Coronary artery (tissue), 2 donors: ENCODE results near the gene TMUB2.

Experiments
- DNase-seq: peaks from one replicate; pipeline ENCODE4 v3.0.0-alpha.2; 2017; ENCODE audit warnings: low spot score
- H3K27ac ChIP-seq, 2 donors: fragments of 200-600 bp; sonication (generic); one replicate each; pipeline ENCODE4 v1.5.1; 2016 to 2019
- H3K4me3 ChIP-seq: fragments of 200-600 bp; sonication (generic); 2 replicates; pipeline ENCODE4 v1.5.1; 2016; ENCODE audit warnings: mild to moderate bottlenecking, moderate library complexity
- TF ChIP-seq, protein P1 (sequence below): fragments of 200-600 bp; sonication (generic); IDR thresholded peaks from one replicate; pipeline ENCODE4 v1.5.1; 2019; ENCODE audit warnings: antibody characterized with exemption

The TMUB2 gene

DNA sequence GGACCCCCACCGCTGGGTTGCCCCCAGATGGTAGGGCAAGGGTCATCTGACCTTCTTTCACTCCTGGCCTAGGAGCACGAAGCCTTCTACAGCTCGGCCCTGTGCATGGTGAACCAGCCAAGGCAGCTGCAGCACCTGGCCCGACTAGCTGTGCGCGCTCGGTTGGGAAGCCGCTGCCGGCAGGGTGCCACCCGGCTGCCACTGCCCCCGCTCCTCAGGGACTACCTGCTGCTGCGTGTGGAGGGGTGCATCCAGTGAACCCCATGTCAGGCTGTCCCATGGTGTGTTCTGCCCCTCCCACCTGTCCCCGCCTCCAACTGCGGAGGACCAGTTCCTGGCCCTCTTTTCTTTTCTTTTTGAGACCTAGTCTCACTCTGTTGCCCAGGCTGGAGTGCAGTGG, 8.6 kb upstream of the TMUB2 start:
- DNase-seq, result no peak
- H3K4me3 ChIP-seq, result no peak overlapping the region
- no peak overlapping the region for H3K27ac ChIP-seq
- TF ChIP-seq, protein P1, sequence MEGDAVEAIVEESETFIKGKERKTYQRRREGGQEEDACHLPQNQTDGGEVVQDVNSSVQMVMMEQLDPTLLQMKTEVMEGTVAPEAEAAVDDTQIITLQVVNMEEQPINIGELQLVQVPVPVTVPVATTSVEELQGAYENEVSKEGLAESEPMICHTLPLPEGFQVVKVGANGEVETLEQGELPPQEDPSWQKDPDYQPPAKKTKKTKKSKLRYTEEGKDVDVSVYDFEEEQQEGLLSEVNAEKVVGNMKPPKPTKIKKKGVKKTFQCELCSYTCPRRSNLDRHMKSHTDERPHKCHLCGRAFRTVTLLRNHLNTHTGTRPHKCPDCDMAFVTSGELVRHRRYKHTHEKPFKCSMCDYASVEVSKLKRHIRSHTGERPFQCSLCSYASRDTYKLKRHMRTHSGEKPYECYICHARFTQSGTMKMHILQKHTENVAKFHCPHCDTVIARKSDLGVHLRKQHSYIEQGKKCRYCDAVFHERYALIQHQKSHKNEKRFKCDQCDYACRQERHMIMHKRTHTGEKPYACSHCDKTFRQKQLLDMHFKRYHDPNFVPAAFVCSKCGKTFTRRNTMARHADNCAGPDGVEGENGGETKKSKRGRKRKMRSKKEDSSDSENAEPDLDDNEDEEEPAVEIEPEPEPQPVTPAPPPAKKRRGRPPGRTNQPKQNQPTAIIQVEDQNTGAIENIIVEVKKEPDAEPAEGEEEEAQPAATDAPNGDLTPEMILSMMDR, result no peak

DNA sequence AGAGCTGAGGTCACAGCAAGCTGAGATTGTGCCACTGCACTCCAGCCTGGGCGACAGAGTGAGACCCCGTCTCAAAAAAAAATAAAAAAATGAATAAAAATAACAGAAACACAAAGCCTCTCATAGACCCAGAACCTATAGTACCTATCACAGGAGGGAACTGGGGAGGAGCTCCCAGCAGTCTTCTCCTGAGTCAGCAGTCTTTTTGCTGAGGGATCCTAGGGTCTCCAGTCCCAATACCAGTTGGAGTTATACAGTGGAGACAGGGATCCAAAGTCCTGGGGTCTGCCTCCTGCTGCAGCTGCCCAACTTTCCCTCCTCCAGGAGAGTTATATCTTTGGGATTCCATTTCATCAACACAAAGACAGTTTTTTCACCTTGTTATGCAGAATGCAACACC, 3.7 kb upstream of the TMUB2 start:
- no peak for DNase-seq
- H3K27ac ChIP-seq, result no peak overlapping the region
- TF ChIP-seq, protein P1, result no peak
- no peak overlapping the region for H3K4me3 ChIP-seq

DNA sequence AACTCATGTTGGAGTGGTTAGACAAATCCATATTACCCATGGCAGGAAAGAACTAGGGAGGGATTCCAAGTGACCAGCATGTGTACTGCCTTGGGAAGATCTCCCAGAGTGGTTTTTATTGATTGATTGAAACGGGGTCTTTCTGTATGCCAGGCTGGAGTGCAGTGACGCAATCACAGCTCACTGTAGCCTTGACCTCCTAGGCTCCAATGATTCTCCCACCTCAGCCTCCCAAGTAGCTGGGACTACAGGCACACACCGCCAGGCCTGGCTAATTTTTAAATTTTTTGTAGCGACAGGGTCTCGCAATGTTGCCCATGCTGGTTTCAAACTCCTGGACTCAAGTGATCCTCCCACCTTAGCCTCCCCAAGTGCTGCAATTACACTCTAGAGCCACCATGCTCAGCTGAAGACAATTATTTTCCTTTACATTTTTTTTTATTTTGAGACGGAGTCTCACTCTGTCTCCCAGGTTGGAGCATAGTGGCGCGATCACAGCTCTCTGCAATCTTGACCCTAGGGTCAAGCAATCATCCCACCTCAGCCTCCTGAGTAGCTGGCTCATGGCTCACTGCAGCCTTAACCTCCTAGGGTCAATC, 2.5 kb upstream of the TMUB2 start:
- Histone ChIP-seq H3K4me3 (no peak overlapping the region), H3K27ac (no peak overlapping the region)
- no peak for DNase-seq
- TF ChIP-seq, protein P1, result no peak

DNA sequence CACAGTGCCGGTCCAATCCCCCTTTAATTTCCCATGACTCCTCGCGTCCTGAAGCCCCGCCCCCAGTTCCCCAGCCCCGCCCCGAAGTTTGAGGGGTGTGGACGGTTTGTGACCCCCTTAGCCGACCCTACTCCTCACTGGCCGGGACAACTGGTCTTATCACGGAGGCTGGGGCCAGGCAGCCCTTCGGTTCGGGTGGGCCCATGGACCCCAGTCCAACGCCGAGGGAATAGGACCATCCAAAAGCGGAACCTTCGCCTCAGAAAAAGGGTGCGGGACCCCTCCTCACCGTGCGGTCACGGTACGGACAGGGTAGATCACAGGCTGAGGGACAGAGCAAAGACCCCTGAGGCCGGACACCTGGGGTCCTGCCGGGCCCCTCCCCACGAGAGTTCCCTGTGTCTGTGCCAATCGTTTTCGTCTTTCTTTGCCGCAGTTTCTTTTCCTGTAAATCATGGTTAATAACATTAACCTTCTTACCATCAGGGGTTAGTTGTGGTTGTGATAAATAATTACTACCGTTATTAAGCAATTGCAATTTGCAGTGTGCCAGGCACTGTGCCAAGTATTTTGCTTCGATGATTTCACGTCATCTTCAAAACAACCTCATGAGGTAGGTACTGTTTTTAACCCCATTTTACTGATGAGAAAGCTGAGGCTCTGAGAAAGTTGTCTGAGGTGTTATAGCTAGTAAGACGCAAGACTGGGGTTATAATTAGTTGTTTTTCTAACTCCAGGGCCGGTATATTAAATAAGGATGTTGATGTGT, 543 bp downstream of the TMUB2 start:
- peak overlapping the region; percentile 98 to 99 for H3K27ac ChIP-seq
- no peak for DNase-seq
- peak overlapping the region; percentile 97 for H3K4me3 ChIP-seq
- TF ChIP-seq, protein P1, result no peak

DNA sequence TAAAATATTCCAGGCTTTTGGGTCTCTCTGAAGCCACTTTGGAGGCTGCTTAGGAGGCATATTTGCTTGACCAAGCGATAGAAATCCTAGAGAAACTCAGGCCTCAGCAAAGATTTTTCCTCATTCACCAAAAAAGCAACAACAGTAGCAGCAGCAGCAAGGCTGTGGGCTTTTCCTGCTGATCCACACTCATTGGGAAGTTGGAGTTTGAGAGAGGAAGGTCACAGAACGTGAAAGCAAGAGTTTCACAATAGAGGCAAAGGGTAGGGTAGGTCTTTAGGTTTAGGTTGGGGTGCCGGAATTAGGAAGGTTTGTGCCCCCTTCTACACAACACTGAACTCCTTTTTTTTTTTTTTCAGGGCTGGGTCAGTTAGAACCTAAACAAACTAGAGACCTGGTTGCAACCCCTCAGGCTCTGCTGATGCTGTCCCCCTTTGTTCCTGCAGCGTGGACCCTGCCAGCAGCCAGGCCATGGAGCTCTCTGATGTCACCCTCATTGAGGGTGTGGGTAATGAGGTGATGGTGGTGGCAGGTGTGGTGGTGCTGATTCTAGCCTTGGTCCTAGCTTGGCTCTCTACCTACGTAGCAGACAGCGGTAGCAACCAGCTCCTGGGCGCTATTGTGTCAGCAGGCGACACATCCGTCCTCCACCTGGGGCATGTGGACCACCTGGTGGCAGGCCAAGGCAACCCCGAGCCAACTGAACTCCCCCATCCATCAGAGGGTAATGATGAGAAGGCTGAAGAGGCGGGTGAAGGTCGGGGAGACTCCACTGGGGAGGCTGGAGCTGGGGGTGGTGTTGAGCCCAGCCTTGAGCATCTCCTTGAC, 2.0 kb downstream of the TMUB2 start:
- no peak overlapping the region for H3K4me3 ChIP-seq
- H3K27ac ChIP-seq, result peak overlapping the region; percentile 98 to 99
- TF ChIP-seq, protein P1, result no peak
- DNase-seq, result no peak

DNA sequence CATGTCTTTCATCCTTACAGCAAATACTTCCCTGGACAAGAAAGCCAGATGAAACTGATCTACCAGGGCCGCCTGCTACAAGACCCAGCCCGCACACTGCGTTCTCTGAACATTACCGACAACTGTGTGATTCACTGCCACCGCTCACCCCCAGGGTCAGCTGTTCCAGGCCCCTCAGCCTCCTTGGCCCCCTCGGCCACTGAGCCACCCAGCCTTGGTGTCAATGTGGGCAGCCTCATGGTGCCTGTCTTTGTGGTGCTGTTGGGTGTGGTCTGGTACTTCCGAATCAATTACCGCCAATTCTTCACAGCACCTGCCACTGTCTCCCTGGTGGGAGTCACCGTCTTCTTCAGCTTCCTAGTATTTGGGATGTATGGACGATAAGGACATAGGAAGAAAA, 3.7 kb downstream of the TMUB2 start:
- Histone ChIP-seq H3K27ac (no peak overlapping the region), H3K4me3 (no peak overlapping the region)
- DNase-seq, result no peak
- TF ChIP-seq, protein P1, result no peak
